ENCODE results near the gene SYNPO.

SYNPO gene

GRCh38 chr5:150672884-150673275, 32.4 kb downstream of the SYNPO start:
- H3K27me3 ChIP-seq (replicated peaks in 2 of 5; ENCODE audit: control insufficient read depth in 4 of 5, insufficient read depth in 5 of 5, low read length in 4 of 5): no peaks in the 10 kb centered on the region
- ChIA-PET CTCF (interaction anchor here (0.6 to 2.4 kb wide), 5 partner anchors 10 to 416 kb away, joined by 3 to 7 read pairs (median 4); partner anchors contain the start of gene RBM22), POLR2A (no interaction called here)
- peak overlapping the region in 6 of 7 experiments; percentile 63 to 87 (median 77) for H3K4me3 ChIP-seq (ENCODE audit: control insufficient read depth in 1 of 7, extremely low read depth in 1 of 7, insufficient read depth in 4 of 7, low read depth in 2 of 7, low read length in 6 of 7)
- H3K27ac ChIP-seq (ENCODE audit: insufficient read depth in 1 of 2, low read depth in 1 of 2, low read length in 2 of 2, poor library complexity in 1 of 2, severe bottlenecking in 2 of 2): peak overlapping the region in 1 of 2 experiments; percentile 59
- peaks cover 0 to 13% (median 9%) of the 10 kb centered on the region in 4 experiments for H3K36me3 ChIP-seq (ENCODE audit: control insufficient read depth in 4 of 4, insufficient read depth in 4 of 4, low read length in 3 of 4)
- no peaks in the 10 kb centered on the region for H3K9me3 ChIP-seq (ENCODE audit: control extremely low read depth in 1 of 5, control insufficient read depth in 4 of 5, insufficient read depth in 2 of 5, low read depth in 1 of 5, low read length in 4 of 5)
- peaks cover 0 to 33% (median 26%) of the 10 kb centered on the region in 4 experiments for H3K4me1 ChIP-seq (ENCODE audit: control extremely low read depth in 1 of 4, control insufficient read depth in 4 of 4, insufficient read depth in 4 of 4, low read length in 3 of 4)
- 62% methylated on average over 6 of the region's 7 CpGs for WGBS (ENCODE audit: insufficient coverage)
- no peak for DNase-seq

GRCh38 chr5:150674341-150674821, 33.9 kb downstream of the SYNPO start:
- DNase-seq: no peak
- Histone ChIP-seq H3K4me3 (ENCODE audit: control insufficient read depth in 1 of 7, extremely low read depth in 1 of 7, insufficient read depth in 4 of 7, low read depth in 2 of 7, low read length in 6 of 7) (peak overlapping the region in 1 of 7 experiments; percentile 2), H3K4me1 (ENCODE audit: control extremely low read depth in 1 of 4, control insufficient read depth in 4 of 4, insufficient read depth in 4 of 4, low read length in 3 of 4) (peaks cover 0 to 33% (median 26%) of the 10 kb centered on the region in 4 experiments), H3K36me3 (ENCODE audit: control insufficient read depth in 4 of 4, insufficient read depth in 4 of 4, low read length in 3 of 4) (peaks cover 0 to 23% (median 9%) of the 10 kb centered on the region in 4 experiments), H3K27me3 (replicated peaks in 2 of 5; ENCODE audit: control insufficient read depth in 4 of 5, insufficient read depth in 5 of 5, low read length in 4 of 5) (no peaks in the 10 kb centered on the region), H3K9me3 (ENCODE audit: control extremely low read depth in 1 of 5, control insufficient read depth in 4 of 5, insufficient read depth in 2 of 5, low read depth in 1 of 5, low read length in 4 of 5) (no peaks in the 10 kb centered on the region), H3K27ac (ENCODE audit: insufficient read depth in 1 of 2, low read depth in 1 of 2, low read length in 2 of 2, poor library complexity in 1 of 2, severe bottlenecking in 2 of 2) (peak overlapping the region in 1 of 2 experiments; percentile 17)
- ChIA-PET CTCF (interaction anchor here (1.0 to 1.4 kb wide), 3 partner anchors 130 to 215 kb away, joined by 3 read pairs; no protein-coding TSS in a partner anchor), POLR2A (interaction anchor here (0.6 kb wide), 1 partner anchor 15 kb away, joined by 3 read pairs; no protein-coding TSS in a partner anchor)
- WGBS (ENCODE audit: insufficient coverage): 100% methylated on average over 3 of the region's 4 CpGs

GRCh38 chr5:150675069-150675468, 34.6 kb downstream of the SYNPO start:
- peaks cover 0 to 33% (median 26%) of the 10 kb centered on the region in 4 experiments for H3K4me1 ChIP-seq (ENCODE audit: control extremely low read depth in 1 of 4, control insufficient read depth in 4 of 4, insufficient read depth in 4 of 4, low read length in 3 of 4)
- H3K9me3 ChIP-seq (ENCODE audit: control extremely low read depth in 1 of 5, control insufficient read depth in 4 of 5, insufficient read depth in 2 of 5, low read depth in 1 of 5, low read length in 4 of 5): no peaks in the 10 kb centered on the region
- H3K27me3 ChIP-seq (replicated peaks in 2 of 5; ENCODE audit: control insufficient read depth in 4 of 5, insufficient read depth in 5 of 5, low read length in 4 of 5): no peaks in the 10 kb centered on the region
- H3K36me3 ChIP-seq (ENCODE audit: control insufficient read depth in 4 of 4, insufficient read depth in 4 of 4, low read length in 3 of 4): peaks cover 0 to 23% (median 9%) of the 10 kb centered on the region in 4 experiments
- DNase-seq: no peak
- POLR2A ChIA-PET: interaction anchor here (0.6 kb wide), 1 partner anchor 15 kb away, joined by 3 read pairs; no protein-coding TSS in a partner anchor
- H3K4me3 ChIP-seq (ENCODE audit: control insufficient read depth in 1 of 7, extremely low read depth in 1 of 7, insufficient read depth in 4 of 7, low read depth in 2 of 7, low read length in 6 of 7): no peak overlapping the region
- WGBS (ENCODE audit: insufficient coverage): no CpG with 5 or more reads among the region's 6 CpGs
- H3K27ac ChIP-seq (ENCODE audit: insufficient read depth in 1 of 2, low read depth in 1 of 2, low read length in 2 of 2, poor library complexity in 1 of 2, severe bottlenecking in 2 of 2): no peak overlapping the region
- CTCF ChIA-PET: interaction anchor here (1.1 to 1.6 kb wide), 4 partner anchors 22 to 216 kb away, joined by 3 to 5 read pairs (median 4); partner anchors contain the start of gene RBM22

GRCh38 chr5:150676578-150676977, 36.1 kb downstream of the SYNPO start:
- DNase-seq: no peak
- H3K4me3 ChIP-seq (ENCODE audit: control insufficient read depth in 1 of 7, extremely low read depth in 1 of 7, insufficient read depth in 4 of 7, low read depth in 2 of 7, low read length in 6 of 7): no peak overlapping the region
- 96% methylated on average over 9 of the region's 9 CpGs for WGBS (ENCODE audit: insufficient coverage)
- H3K36me3 ChIP-seq (ENCODE audit: control insufficient read depth in 4 of 4, insufficient read depth in 4 of 4, low read length in 3 of 4): peaks cover 0 to 23% (median 9%) of the 10 kb centered on the region in 4 experiments
- no peak overlapping the region for H3K27ac ChIP-seq (ENCODE audit: insufficient read depth in 1 of 2, low read depth in 1 of 2, low read length in 2 of 2, poor library complexity in 1 of 2, severe bottlenecking in 2 of 2)
- ChIA-PET POLR2A (interaction anchor here (0.7 kb wide), 1 partner anchor 1291 kb away, joined by 4 read pairs; no protein-coding TSS in a partner anchor), CTCF (interaction anchor here (1.6 kb wide), 1 partner anchor 24 kb away, joined by 5 read pairs; the partner anchor contains the start of gene RBM22)
- no peaks in the 10 kb centered on the region for H3K9me3 ChIP-seq (ENCODE audit: control extremely low read depth in 1 of 5, control insufficient read depth in 4 of 5, insufficient read depth in 2 of 5, low read depth in 1 of 5, low read length in 4 of 5)
- peaks cover 0 to 25% (median 21%) of the 10 kb centered on the region in 4 experiments for H3K4me1 ChIP-seq (ENCODE audit: control extremely low read depth in 1 of 4, control insufficient read depth in 4 of 4, insufficient read depth in 4 of 4, low read length in 3 of 4)
- no peaks in the 10 kb centered on the region for H3K27me3 ChIP-seq (replicated peaks in 2 of 5; ENCODE audit: control insufficient read depth in 4 of 5, insufficient read depth in 5 of 5, low read length in 4 of 5)

GRCh38 chr5:150689120-150689519, 48.7 kb downstream of the SYNPO start:
- Histone ChIP-seq H3K4me3 (ENCODE audit: control insufficient read depth in 1 of 7, extremely low read depth in 1 of 7, insufficient read depth in 4 of 7, low read depth in 2 of 7, low read length in 6 of 7) (no peak overlapping the region), H3K27me3 (replicated peaks in 2 of 5; ENCODE audit: control insufficient read depth in 4 of 5, insufficient read depth in 5 of 5, low read length in 4 of 5) (no peaks in the 10 kb centered on the region), H3K36me3 (ENCODE audit: control insufficient read depth in 4 of 4, insufficient read depth in 4 of 4, low read length in 3 of 4) (peaks cover 21 to 39% (median 35%) of the 10 kb centered on the region in 4 experiments), H3K9me3 (ENCODE audit: control extremely low read depth in 1 of 5, control insufficient read depth in 4 of 5, insufficient read depth in 2 of 5, low read depth in 1 of 5, low read length in 4 of 5) (no peaks in the 10 kb centered on the region), H3K4me1 (ENCODE audit: control extremely low read depth in 1 of 4, control insufficient read depth in 4 of 4, insufficient read depth in 4 of 4, low read length in 3 of 4) (no peaks in the 10 kb centered on the region), H3K27ac (ENCODE audit: insufficient read depth in 1 of 2, low read depth in 1 of 2, low read length in 2 of 2, poor library complexity in 1 of 2, severe bottlenecking in 2 of 2) (no peak overlapping the region)
- CTCF ChIA-PET: interaction anchor here (0.6 kb wide), 1 partner anchor 164 kb away, joined by 3 read pairs; no protein-coding TSS in a partner anchor
- POLR2A ChIA-PET: no interaction called here
- no peak for DNase-seq
- WGBS (ENCODE audit: insufficient coverage): no CpG with 5 or more reads among the region's 1 CpG

- WGBS (ENCODE audit: insufficient coverage): 92% methylated on average over 5 of the region's 6 CpGs
Measured at GRCh38 chr5:150690760-150691159, 50.3 kb downstream of the SYNPO start.

GRCh38 chr5:150692276-150692675, 51.8 kb downstream of the SYNPO start:
- WGBS (ENCODE audit: insufficient coverage): 100% methylated on average over 3 of the region's 3 CpGs
- H3K4me1 ChIP-seq (ENCODE audit: control extremely low read depth in 1 of 4, control insufficient read depth in 4 of 4, insufficient read depth in 4 of 4, low read length in 3 of 4): no peaks in the 10 kb centered on the region
- DNase-seq: no peak
- H3K27me3 ChIP-seq (replicated peaks in 2 of 5; ENCODE audit: control insufficient read depth in 4 of 5, insufficient read depth in 5 of 5, low read length in 4 of 5): no peaks in the 10 kb centered on the region
- H3K4me3 ChIP-seq (ENCODE audit: control insufficient read depth in 1 of 7, extremely low read depth in 1 of 7, insufficient read depth in 4 of 7, low read depth in 2 of 7, low read length in 6 of 7): no peak overlapping the region
- no peak overlapping the region for H3K27ac ChIP-seq (ENCODE audit: insufficient read depth in 1 of 2, low read depth in 1 of 2, low read length in 2 of 2, poor library complexity in 1 of 2, severe bottlenecking in 2 of 2)
- POLR2A ChIA-PET: no interaction called here
- H3K36me3 ChIP-seq (ENCODE audit: control insufficient read depth in 4 of 4, insufficient read depth in 4 of 4, low read length in 3 of 4): peaks cover 30 to 70% (median 53%) of the 10 kb centered on the region in 4 experiments
- CTCF ChIA-PET: interaction anchor here (0.9 to 2.4 kb wide), 3 partner anchors 8 to 231 kb away, joined by 3 to 7 read pairs (median 3); partner anchors contain the start of gene RBM22
- no peaks in the 10 kb centered on the region for H3K9me3 ChIP-seq (ENCODE audit: control extremely low read depth in 1 of 5, control insufficient read depth in 4 of 5, insufficient read depth in 2 of 5, low read depth in 1 of 5, low read length in 4 of 5)

More at GRCh38 chr5:150690760-150691159, 50.3 kb downstream of the SYNPO start:
- Histone ChIP-seq H3K27ac (ENCODE audit: insufficient read depth in 1 of 2, low read depth in 1 of 2, low read length in 2 of 2, poor library complexity in 1 of 2, severe bottlenecking in 2 of 2) (no peak overlapping the region), H3K4me3 (ENCODE audit: control insufficient read depth in 1 of 7, extremely low read depth in 1 of 7, insufficient read depth in 4 of 7, low read depth in 2 of 7, low read length in 6 of 7) (no peak overlapping the region), H3K4me1 (ENCODE audit: control extremely low read depth in 1 of 4, control insufficient read depth in 4 of 4, insufficient read depth in 4 of 4, low read length in 3 of 4) (no peaks in the 10 kb centered on the region), H3K36me3 (ENCODE audit: control insufficient read depth in 4 of 4, insufficient read depth in 4 of 4, low read length in 3 of 4) (peaks cover 25 to 55% (median 44%) of the 10 kb centered on the region in 4 experiments), H3K9me3 (ENCODE audit: control extremely low read depth in 1 of 5, control insufficient read depth in 4 of 5, insufficient read depth in 2 of 5, low read depth in 1 of 5, low read length in 4 of 5) (no peaks in the 10 kb centered on the region), H3K27me3 (replicated peaks in 2 of 5; ENCODE audit: control insufficient read depth in 4 of 5, insufficient read depth in 5 of 5, low read length in 4 of 5) (no peaks in the 10 kb centered on the region)
- no peak for DNase-seq
- ChIA-PET CTCF (interaction anchor here (1.2 to 2.4 kb wide), 2 partner anchors 10 to 230 kb away, joined by 3 to 7 read pairs; partner anchors contain the start of gene RBM22), POLR2A (no interaction called here)
